Adrenal gland (tissue), 12 donors: ENCODE measurements around the gene FCRL5. TPM values are rescaled to one million over a fixed set of nuclear protein-coding genes. Genes with fewer than 3 reads are reported as not detected.

Experiments used
- DNase-seq, 7 donors: peaks; one replicate each; pipeline ENCODE4 v3.0.0-alpha.2; 2019 to 2020
- H3K27ac ChIP-seq, 5 donors: fragments of 200-600 bp; sonication (generic) in 4 of 5; 1 replicate in 3 of 5; 2 replicates in 2 of 5; pipeline versions ENCODE4 v1.5.1 to v1.8.0; 2016 to 2020; ENCODE audit warnings: mild to moderate bottlenecking in 1 of 5
- H3K27me3 ChIP-seq: fragments of 200-600 bp; 2 replicates; pipeline ENCODE4 v1.8.0; 2021
- H3K36me3 ChIP-seq, 2 donors: fragments of 200-600 bp; replicated peaks in 1 of 2; 1 replicate in 1 of 2; 2 replicates in 1 of 2; pipeline versions ENCODE4 v1.5.1 to v1.8.0; 2018 to 2022
- H3K4me1 ChIP-seq, 2 donors: fragments of 200-600 bp; replicated peaks in 1 of 2; 1 replicate in 1 of 2; 2 replicates in 1 of 2; pipeline versions ENCODE4 v1.5.1 to v1.8.0; 2018 to 2021
- H3K4me3 ChIP-seq, 4 donors: fragments of 200-600 bp; sonication (generic) in 3 of 4; one replicate each; pipeline ENCODE4 v1.5.1; 2016 to 2018
- H3K9me3 ChIP-seq, 3 donors: fragments of 200-600 bp; sonication (generic) in 1 of 3; replicated peaks in 1 of 3; 1 replicate in 2 of 3; 2 replicates in 1 of 3; pipeline versions ENCODE4 v1.5.1 to v1.8.0; 2016 to 2021
- POLR2A ChIP-seq, 2 donors: fragments of 450-650 bp; IDR thresholded peaks; one replicate each; pipeline ENCODE4 v1.6.1; 2017; ENCODE audit warnings: antibody characterized with exemption in 2 of 2, mild to moderate bottlenecking in 2 of 2, moderate library complexity in 1 of 2
- WGBS, 4 donors: extraction: QIAGEN DNeasy Blood & Tissue Kit in 2 of 4; methylation state at CpG; one replicate each; pipeline versions ENCODE4 v1.1.5 to v1.1.7; 2013 to 2017; 5-methylcytosine and 5-hydroxymethylcytosine counted together
- intact Hi-C, 2 donors: fragments of 100-400 bp; cut with DNase I; formaldehyde crosslinking; loops; one replicate each; pipeline versions ENCODE4 v1.14.1 to v1.15.0; 2022 to 2023
- polyA plus RNA-seq, 3 donors: library from polyadenylated mRNA; stranded (reverse); fragments of 200-250 nt in 2 of 3; fragments of 350-450 nt in 1 of 3; fragmentation: Illumina TruSeq in 1 of 3; extraction: RNeasy Lipid Tissue Mini Kit (QIAGEN cat#74804) in 1 of 3; gene quantifications; one replicate each; pipeline ENCODE4 v1.2.3, GENCODE V29; 2013 to 2014
- total RNA-seq, 9 donors: library from RNA; depleted of rRNA in 4 of 9; stranded (reverse); fragments of >200 nt in 4 of 9; fragments of 120-200 nt in 1 of 9; fragmentation: NEBNext Ultra II Directional in 1 of 9; extraction: Animal tissue kit (Norgen Biotek cat#: 25700) in 1 of 9; gene quantifications; one replicate each; pipeline versions ENCODE4 v1.1.0 to v1.2.4, GENCODE V29; 2013 to 2023
- TF ChIP-seq, protein P1 (sequence below), 6 experiments: fragments of 450-650 bp in 4 of 6; fragments of 200-600 bp in 2 of 6; sonication (generic) in 1 of 6; IDR thresholded peaks; 1 replicate in 5 of 6; 2 replicates in 1 of 6; pipeline versions ENCODE4 v1.5.1 to v1.8.0; 2016 to 2021; ENCODE audit warnings: antibody characterized with exemption in 6 of 6, mild to moderate bottlenecking in 2 of 6, moderate library complexity in 1 of 6
- donor health status: healthy with polysubstance abuse.
- donor health status: Bipolar disorder and iron deficiency.
- donor health status: DM: yes; HTN: yes; CAD: no.
- donor health status: DM: no; HTN: no; CAD: no.
- donor health status: DM: no; HTN: no; CAD: no.
- donor health status: DM: yes; HTN: yes; CAD: no.

The FCRL5 gene
- total and polyA plus RNA-seq, 12 donors = under 0.01 to 1.1 (median 0.24) TPM; not detected in 5

DNA sequence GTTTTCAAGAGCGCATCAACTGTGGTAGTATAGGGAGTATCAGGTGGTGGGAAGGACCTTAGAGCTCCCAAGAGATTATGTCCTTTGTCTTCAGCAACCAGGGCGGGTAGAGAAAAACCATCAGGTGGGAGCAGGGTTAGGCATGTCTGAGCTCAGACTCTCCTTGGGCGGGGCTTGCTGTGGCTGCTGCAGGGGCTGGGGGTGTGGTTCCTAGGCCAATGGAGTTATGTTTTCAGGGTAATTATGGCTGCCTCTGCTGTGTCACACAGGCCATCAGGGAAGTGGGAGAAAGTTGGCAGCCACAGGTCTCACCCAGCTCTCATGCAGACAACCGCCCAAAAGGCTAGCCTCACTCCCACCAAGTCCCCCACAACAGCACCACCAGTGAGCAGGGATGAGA is 74.9 kb downstream of the FCRL5 start:
- H3K27me3 ChIP-seq = no peaks in the 10 kb centered on the region
- no peaks in the 10 kb centered on the region for H3K4me1 ChIP-seq
- intact Hi-C loops = no loop called here
- H3K4me3 ChIP-seq = no peak overlapping the region
- TF ChIP-seq POLR2A (IDR thresholded peaks at IDR 0.05) = no peak
- TF ChIP-seq, protein P1, sequence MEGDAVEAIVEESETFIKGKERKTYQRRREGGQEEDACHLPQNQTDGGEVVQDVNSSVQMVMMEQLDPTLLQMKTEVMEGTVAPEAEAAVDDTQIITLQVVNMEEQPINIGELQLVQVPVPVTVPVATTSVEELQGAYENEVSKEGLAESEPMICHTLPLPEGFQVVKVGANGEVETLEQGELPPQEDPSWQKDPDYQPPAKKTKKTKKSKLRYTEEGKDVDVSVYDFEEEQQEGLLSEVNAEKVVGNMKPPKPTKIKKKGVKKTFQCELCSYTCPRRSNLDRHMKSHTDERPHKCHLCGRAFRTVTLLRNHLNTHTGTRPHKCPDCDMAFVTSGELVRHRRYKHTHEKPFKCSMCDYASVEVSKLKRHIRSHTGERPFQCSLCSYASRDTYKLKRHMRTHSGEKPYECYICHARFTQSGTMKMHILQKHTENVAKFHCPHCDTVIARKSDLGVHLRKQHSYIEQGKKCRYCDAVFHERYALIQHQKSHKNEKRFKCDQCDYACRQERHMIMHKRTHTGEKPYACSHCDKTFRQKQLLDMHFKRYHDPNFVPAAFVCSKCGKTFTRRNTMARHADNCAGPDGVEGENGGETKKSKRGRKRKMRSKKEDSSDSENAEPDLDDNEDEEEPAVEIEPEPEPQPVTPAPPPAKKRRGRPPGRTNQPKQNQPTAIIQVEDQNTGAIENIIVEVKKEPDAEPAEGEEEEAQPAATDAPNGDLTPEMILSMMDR (IDR thresholded peaks at IDR 0.05) = no peak
- no peaks in the 10 kb centered on the region for H3K36me3 ChIP-seq
- H3K9me3 ChIP-seq = peaks cover 0 to 3% (median 0%) of the 10 kb centered on the region in 3 donors
- 80 to 87% (median 81%) methylated on average over 2 to 4 of the region's 4 CpGs for WGBS, 4 donors
- no peak overlapping the region for H3K27ac ChIP-seq
- no peak for DNase-seq

DNA sequence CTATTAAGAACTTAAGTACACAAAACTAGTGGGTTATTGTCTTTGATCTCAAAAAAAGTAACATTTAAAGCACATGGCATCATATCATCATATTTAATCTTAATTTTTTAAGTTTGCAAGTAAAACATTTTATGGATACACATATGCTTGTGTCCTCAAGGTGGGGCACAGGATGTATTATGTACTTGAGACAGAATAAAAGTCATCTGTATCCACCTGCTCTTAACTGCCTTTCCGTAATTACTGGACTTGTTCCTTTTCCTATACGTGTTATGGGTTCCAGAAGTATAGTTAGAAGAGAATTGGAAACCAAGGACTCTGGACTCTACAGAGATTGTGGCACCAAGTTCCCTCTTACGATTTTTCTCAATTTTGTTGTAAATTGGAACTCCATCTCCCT is 79.4 kb downstream of the FCRL5 start:
- 50 to 63% (median 58%) methylated on average over 3 of the region's 3 CpGs for WGBS, 4 donors
- TF ChIP-seq, protein P1 (IDR thresholded peaks at IDR 0.05) = no peak
- TF ChIP-seq POLR2A (IDR thresholded peaks at IDR 0.05) = no peak
- H3K27me3 ChIP-seq = no peaks in the 10 kb centered on the region
- intact Hi-C loops = no loop called here
- no peak overlapping the region for H3K27ac ChIP-seq
- no peak overlapping the region for H3K4me3 ChIP-seq
- no peaks in the 10 kb centered on the region for H3K4me1 ChIP-seq
- no peaks in the 10 kb centered on the region for H3K36me3 ChIP-seq
- H3K9me3 ChIP-seq = peaks cover 0 to 3% (median 0%) of the 10 kb centered on the region in 3 donors
- DNase-seq = no peak

DNA sequence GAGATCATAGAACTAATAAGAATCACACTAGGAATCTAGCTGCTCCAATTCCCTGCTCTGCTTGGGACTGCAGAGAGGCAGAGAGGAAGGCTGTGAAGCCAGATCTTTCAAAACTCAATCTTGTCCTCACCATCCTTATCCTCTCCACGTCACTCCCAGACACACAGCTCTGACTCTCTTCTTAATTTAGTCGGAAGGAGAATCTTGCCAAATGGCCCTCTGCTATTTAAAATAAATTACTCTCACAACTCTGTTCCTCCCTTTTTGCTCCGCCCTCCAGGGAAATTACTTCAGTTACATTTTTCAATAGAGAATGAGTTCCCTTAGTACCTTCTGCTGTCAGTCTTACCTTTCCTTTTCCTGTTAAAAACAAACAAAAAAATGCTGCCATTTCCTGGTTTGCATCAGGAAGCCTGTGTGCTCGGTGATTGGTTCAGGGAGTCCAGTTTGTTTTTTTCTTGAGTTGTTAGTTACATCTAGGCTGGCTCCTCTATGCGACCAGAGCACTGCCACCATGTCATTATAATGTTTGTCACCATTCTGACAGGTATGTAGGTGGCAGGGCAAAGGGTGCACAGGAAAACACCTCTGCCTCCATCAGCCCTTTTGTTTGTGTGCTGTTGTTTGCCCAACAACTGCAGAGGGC is 80.1 kb downstream of the FCRL5 start:
- no peaks in the 10 kb centered on the region for H3K9me3 ChIP-seq
- TF ChIP-seq, protein P1 (IDR thresholded peaks at IDR 0.05) = no peak
- no peak for TF ChIP-seq POLR2A (IDR thresholded peaks at IDR 0.05)
- H3K36me3 ChIP-seq = no peaks in the 10 kb centered on the region
- no peak overlapping the region for H3K27ac ChIP-seq
- 30 to 45% (median 40%) methylated on average over 5 of the region's 5 CpGs for WGBS, 4 donors
- intact Hi-C loops = no loop called here
- H3K4me1 ChIP-seq = no peaks in the 10 kb centered on the region
- no peaks in the 10 kb centered on the region for H3K27me3 ChIP-seq
- no peak overlapping the region for H3K4me3 ChIP-seq
- DNase-seq = no peak

DNA sequence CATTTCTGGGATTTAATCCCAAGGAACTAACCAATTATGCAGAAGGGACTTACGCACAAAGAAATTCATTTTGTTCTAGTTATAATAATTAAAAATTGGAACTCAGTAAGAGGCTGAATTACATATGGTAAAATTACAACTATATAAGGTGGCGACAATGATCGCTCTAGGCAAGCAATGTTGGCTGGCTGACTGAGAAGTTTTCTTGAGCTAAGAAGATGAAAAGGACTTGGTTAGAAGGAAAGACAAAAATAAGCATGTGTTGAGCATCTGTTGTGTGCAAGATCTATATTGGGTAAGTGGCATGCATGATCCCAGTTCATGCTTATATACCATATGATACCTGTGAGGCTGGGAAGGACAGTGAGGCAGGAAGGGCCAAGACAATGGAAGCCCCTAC is 80.8 kb downstream of the FCRL5 start:
- no peaks in the 10 kb centered on the region for H3K4me1 ChIP-seq
- WGBS, 4 donors = 90 to 97% (median 94%) methylated on average over 3 of the region's 3 CpGs
- H3K27me3 ChIP-seq = no peaks in the 10 kb centered on the region
- no peak for DNase-seq
- intact Hi-C loops = no loop called here
- no peak for TF ChIP-seq POLR2A (IDR thresholded peaks at IDR 0.05)
- TF ChIP-seq, protein P1 (IDR thresholded peaks at IDR 0.05) = no peak
- H3K4me3 ChIP-seq = no peak overlapping the region
- H3K9me3 ChIP-seq = no peaks in the 10 kb centered on the region
- H3K27ac ChIP-seq = no peak overlapping the region
- no peaks in the 10 kb centered on the region for H3K36me3 ChIP-seq
